GM18505 (cell line): ENCODE measurements around the gene KIF26A.

Source experiments
- ATAC-seq: cut with Tn5 transposase; IDR thresholded peaks from one replicate; pipeline ENCODE4 v1.9.1; 2021; ENCODE audit not compliant: unreplicated experiment
- POLR2A ChIP-seq: IDR thresholded peaks from 4 replicates; pipeline ENCODE4 v1.6.1; 2011; ENCODE audit warnings: borderline replicate concordance; ENCODE audit not compliant: insufficient read depth, insufficient read length; ENCODE audit errors: extremely low read depth

The KIF26A gene

GRCh38 chr14:104175041-104175440, 36.7 kb downstream of the KIF26A start:
- no peak for ATAC-seq
- no peak for TF ChIP-seq POLR2A

GRCh38 chr14:104175811-104176210, 37.4 kb downstream of the KIF26A start:
- TF ChIP-seq POLR2A = no peak
- ATAC-seq = no peak

- TF ChIP-seq POLR2A = no peak
- no peak for ATAC-seq
Observed at GRCh38 chr14:104176611-104177010, 38.2 kb downstream of the KIF26A start.

- TF ChIP-seq POLR2A = no peak
- no peak for ATAC-seq
Observed at GRCh38 chr14:104177411-104177810, 39.0 kb downstream of the KIF26A start.

- TF ChIP-seq POLR2A = no peak
- no peak for ATAC-seq
Observed at GRCh38 chr14:104178279-104178678, 39.9 kb downstream of the KIF26A start.

- no peak for TF ChIP-seq POLR2A
Observed at GRCh38 chr14:104179126-104179525, 40.7 kb downstream of the KIF26A start.

GRCh38 chr14:104179564-104180129, 41.3 kb downstream of the KIF26A start:
- TF ChIP-seq POLR2A = no peak
- no peak for ATAC-seq

More at GRCh38 chr14:104179126-104179525, 40.7 kb downstream of the KIF26A start:
- ATAC-seq = no peak

- TF ChIP-seq POLR2A = no peak
- ATAC-seq = no peak
Observed at GRCh38 chr14:104180561-104181165, 42.3 kb downstream of the KIF26A start.

- ATAC-seq = no peak
- no peak for TF ChIP-seq POLR2A
Observed at GRCh38 chr14:104181761-104182530, 43.6 kb downstream of the KIF26A start.

GRCh38 chr14:104182857-104183425, 44.6 kb downstream of the KIF26A start:
- no peak for ATAC-seq
- TF ChIP-seq POLR2A = no peak

- ATAC-seq = no peak
- TF ChIP-seq POLR2A = no peak
Observed at GRCh38 chr14:104183796-104184195, 45.4 kb downstream of the KIF26A start.

- no peak for TF ChIP-seq POLR2A
- no peak for ATAC-seq
Observed at GRCh38 chr14:104184506-104184905, 46.1 kb downstream of the KIF26A start.

- ATAC-seq = no peak
- TF ChIP-seq POLR2A = no peak
Observed at GRCh38 chr14:104184911-104185499, 46.6 kb downstream of the KIF26A start.

GRCh38 chr14:104185916-104186495, 47.6 kb downstream of the KIF26A start:
- ATAC-seq = no peak
- TF ChIP-seq POLR2A = no peak

GRCh38 chr14:104186575-104186974, 48.2 kb downstream of the KIF26A start:
- ATAC-seq = no peak
- no peak for TF ChIP-seq POLR2A
